ENCODE results near the gene TELO2.
A peak's percentile ranks its signal among the peaks of the same experiment; 100 is the strongest.
"Not testable (repeated sequence)": the region's sequence is repeated elsewhere in the genome, so short reads cannot be mapped to it uniquely, and the experiment has no call there.

TELO2 gene

GRCh38 chr16:1475552-1476114, 17.5 kb upstream of the TELO2 start:
- no peak for DNase-seq (ENCODE audit: low read depth)

GRCh38 chr16:1477033-1477432, 16.1 kb upstream of the TELO2 start:
- no peak for DNase-seq (ENCODE audit: low read depth)

DNA sequence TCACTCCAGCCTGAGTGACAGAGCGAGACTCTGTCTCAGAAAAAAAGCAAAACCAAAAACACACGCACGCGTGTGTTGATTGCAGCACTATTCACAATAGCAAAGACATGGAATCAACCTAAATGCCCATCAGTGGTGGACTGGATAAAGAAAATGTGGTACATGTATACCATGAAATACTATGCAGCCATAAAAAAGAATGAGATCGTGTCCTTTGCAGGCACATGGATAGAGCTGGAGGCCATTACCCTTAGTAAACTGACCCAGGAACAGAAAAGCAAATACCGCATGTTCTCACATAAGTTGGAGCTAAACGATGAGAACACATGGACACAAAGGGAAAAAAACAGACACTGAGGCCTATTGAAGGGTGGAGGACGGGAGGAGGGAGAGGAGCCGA, 14.2 kb upstream of the TELO2 start:
- DNase-seq (ENCODE audit: low read depth), result not testable (repeated sequence)

DNA sequence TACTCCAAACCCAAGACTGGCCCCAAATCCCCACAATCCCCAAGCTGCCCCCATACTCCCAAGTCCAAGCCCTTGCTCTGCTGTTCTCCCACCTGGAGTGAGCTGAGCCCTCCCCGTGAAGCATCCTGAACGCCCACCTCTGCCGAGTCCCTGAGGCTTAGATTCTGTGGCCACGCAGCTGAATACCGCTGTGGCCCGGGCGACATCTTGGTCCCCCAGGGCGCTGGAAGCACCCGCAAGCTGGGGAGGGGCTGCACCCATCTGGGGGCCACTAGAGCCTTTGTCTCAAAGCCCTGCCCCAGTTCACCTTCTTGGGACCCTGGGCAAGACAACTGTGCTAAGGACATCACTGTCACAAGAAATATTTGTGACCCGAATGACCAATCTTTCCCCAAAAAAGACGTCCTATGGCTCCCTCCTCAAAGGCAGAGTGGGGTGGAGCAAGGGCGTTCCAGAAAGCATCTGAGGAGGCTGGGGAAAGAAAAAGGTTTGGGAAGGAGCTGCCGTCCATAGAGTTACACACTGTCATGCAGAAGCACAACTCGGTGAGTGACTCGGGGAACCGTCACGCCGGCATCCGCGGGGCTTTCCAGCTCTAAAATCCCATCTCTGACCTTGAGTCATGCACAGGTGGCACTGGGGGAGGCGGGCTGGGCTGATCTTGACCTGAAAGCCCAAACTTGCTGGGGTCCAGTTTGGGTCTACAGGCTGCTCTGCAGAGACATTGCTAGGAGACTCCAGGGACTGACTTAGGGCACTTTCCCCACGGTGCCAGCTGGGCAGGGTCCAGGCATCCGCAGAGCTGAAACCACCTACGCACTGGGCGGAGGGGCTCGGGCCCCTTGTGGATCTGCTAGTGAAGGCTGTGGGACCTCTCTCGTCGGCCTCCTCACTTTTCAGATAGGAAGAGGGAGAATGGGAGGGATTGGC, 11.0 kb upstream of the TELO2 start:
- DNase-seq (ENCODE audit: low read depth), result peak; percentile 76

GRCh38 chr16:1485847-1486496, 7.2 kb upstream of the TELO2 start:
- DNase-seq (ENCODE audit: low read depth), result no peak

GRCh38 chr16:1486551-1487390, 6.4 kb upstream of the TELO2 start:
- DNase-seq (ENCODE audit: low read depth), result no peak

- no peak for DNase-seq (ENCODE audit: low read depth)
These were observed 5.6 kb upstream of the TELO2 start for GRCh38 chr16:1487395-1488053.

- no peak for DNase-seq (ENCODE audit: low read depth)
These were observed 5.0 kb upstream of the TELO2 start for GRCh38 chr16:1488054-1488601.

- no peak for DNase-seq (ENCODE audit: low read depth)
These were observed 4.5 kb upstream of the TELO2 start, which contains the start of gene PTX4 for GRCh38 chr16:1488619-1489018. Gene PTX4, minus strand, starts transcription at chr16:1488944. Its CDS starts 35 bp downstream, at chr16:1488909.

- DNase-seq (ENCODE audit: low read depth), result no peak
These were observed 4.1 kb upstream of the TELO2 start for GRCh38 chr16:1489077-1489476.

DNA sequence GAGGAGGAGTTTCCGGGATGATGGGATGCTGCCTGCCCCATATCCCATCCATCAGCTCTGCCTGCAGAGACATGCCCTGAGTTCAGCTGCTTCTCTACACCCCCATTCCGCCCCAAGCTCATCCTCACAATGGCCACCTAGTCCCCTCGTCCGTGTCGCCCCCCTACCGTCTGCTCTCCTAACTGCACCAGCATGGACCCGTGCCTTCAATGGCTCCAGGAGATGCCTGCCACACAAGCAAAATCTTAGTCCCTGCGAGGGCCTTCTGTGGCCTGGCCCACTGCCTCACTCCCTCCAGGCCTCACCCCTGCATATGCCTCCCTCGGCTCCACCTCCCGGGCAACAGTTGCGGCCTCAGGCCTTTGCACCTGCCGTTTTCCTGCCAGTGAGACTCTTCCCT, 1.8 kb upstream of the TELO2 start:
- no peak for DNase-seq (ENCODE audit: low read depth)

GRCh38 chr16:1492082-1492922, 858 bp upstream of the TELO2 start:
- DNase-seq (ENCODE audit: low read depth), result no peak

- DNase-seq (ENCODE audit: low read depth), result peak; percentile 47
These were observed 560 bp downstream of the TELO2 start for GRCh38 chr16:1493746-1494094.

DNA sequence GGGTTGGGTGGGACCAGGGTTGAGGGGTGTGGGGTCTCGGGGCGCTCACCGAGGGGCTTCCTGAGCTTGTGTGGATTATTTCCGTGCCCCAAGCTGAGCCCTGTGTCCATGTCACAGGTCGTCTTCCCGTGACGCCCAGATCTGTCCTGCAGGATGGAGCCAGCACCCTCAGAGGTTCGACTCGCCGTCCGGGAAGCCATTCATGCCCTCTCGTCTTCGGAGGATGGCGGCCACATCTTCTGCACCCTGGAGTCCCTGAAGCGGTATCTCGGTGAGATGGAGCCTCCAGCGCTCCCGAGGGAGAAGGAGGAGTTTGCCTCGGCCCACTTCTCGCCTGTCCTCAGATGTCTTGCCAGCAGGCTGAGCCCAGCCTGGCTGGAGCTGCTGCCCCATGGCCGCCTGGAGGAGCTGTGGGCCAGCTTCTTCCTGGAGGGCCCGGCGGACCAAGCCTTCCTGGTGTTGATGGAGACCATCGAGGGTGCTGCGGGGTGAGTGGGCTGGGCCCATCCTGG, 1.0 kb downstream of the TELO2 start:
- peak; percentile 79 for DNase-seq (ENCODE audit: low read depth)

DNA sequence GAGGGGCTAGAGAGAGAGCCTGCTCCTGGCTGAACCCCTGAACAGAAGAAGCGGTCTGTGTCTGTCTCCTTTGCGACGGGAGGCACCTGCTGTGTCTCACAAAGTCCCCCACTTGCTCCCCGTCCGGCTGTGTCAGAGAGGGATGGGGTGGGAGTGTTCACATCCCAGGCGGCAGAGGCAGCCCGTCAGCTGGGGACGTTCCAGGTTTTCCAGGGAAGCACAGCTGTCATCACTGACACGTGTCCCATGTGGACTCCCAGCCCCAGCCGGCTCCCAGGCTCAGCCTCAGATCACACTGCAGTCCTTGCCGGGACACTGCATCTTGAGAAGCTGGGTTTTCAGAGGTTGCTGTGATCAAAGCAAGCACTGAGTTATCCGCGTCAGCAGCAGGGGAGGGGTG, 1.6 kb downstream of the TELO2 start:
- no peak for DNase-seq (ENCODE audit: low read depth)

GRCh38 chr16:1495211-1495888, 2.2 kb downstream of the TELO2 start:
- no peak for DNase-seq (ENCODE audit: low read depth)

- DNase-seq (ENCODE audit: low read depth), result no peak
These were observed 2.7 kb downstream of the TELO2 start for GRCh38 chr16:1495889-1496262.

DNA sequence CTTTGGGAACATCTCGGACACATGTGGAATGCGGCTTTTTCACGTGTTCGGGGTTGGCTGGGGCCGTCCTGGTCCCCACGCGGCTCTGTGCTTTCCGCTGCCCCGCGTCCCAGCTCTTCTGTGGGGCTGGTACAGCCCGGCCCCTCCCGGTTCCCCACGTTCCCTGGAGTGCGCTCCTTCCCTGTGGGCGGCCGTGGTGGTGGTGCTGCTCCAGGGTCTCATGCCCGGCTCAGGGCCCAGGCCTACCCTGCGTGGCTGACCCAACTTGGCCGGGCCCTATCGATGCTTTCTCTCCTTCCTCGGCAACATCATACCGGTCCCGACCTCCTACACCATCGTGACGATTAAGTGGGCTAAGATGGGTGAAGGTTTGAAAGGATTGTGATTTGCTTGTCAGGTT, 3.3 kb downstream of the TELO2 start:
- no peak for DNase-seq (ENCODE audit: low read depth)

- no peak for DNase-seq (ENCODE audit: low read depth)
These were observed 3.9 kb downstream of the TELO2 start for GRCh38 chr16:1497014-1497598.

Data from ELR (cell line).